HCT116 (cell line): ENCODE data around the gene STIMATE. TPM values are rescaled to one million over a fixed set of nuclear protein-coding genes. Genes with fewer than 3 reads are reported as not detected.

Experiments
- ATAC-seq: fragments of 200-7000 bp; cut with Tn5 transposase; 2 replicates; pipeline ENCODE4 v1.9.1; 2020; ENCODE audit warnings: mild to moderate bottlenecking, moderate library complexity
- BruUV-seq: library from RNA; stranded (reverse); fragments of 400-500 nt; replicated peaks from 2 replicates; lab custom pipeline; 2021; lab: Mats Ljungman, UMichigan
- CTCF ChIA-PET: fragments of 300-600 bp; sonication (Branson Sonifier 250); formaldehyde crosslinking; loops from one replicate; lab custom pipeline; 2021; ENCODE audit warnings: antibody characterized with exemption; lab: Charles Lee
- POLR2A ChIA-PET: fragments of 300-600, 350-600 bp; sonication (Branson Sonifier 250); formaldehyde crosslinking; loops from one replicate; lab custom pipeline; 2021; ENCODE audit warnings: antibody characterized with exemption; lab: Charles Lee
- RAD21 ChIA-PET, 2 experiments: fragments of 300-600 bp; sonication (Branson Sonifier 250); formaldehyde crosslinking; loops; one replicate each; lab custom pipeline; 2023; ENCODE audit warnings: low total read pairs in 2 of 2; ENCODE audit not compliant: uncharacterized antibody in 2 of 2, unreplicated experiment in 2 of 2, low non-redundant PET in 1 of 2; lab: Charles Lee
- DNase-seq: peaks from one replicate; pipeline ENCODE4 v3.0.0-alpha.2; 2010; ENCODE audit warnings: low read depth, low spot score
- H2AFZ ChIP-seq: fragments of 200-600 bp; shearing (Covaris generic), sonication (generic); 2 replicates; pipeline ENCODE4 v1.6.1; 2017; ENCODE audit warnings: low read depth, mixed run types, mixed read lengths, antibody characterized with exemption, low read length; ENCODE audit not compliant: poor library complexity, severe bottlenecking
- H3K27ac ChIP-seq: 2 replicates; pipeline ENCODE4 v1.5.1; 2012; ENCODE audit warnings: low read depth, low read length
- H3K27me3 ChIP-seq: fragments of 200-600 bp; sonication (generic); 2 replicates; pipeline ENCODE4 v1.6.1; 2016; ENCODE audit warnings: mixed run types, low read length, mixed read lengths; ENCODE audit not compliant: insufficient read depth
- H3K36me3 ChIP-seq, 2 experiments: fragments of 200-500 bp in 1 of 2; fragments of 200-600 bp in 1 of 2; sonication (Bioruptor generic) in 1 of 2; sonication (generic) in 1 of 2; 2 replicates each; pipeline versions ENCODE4 v1.5.1 to v1.6.1; 2014 to 2016; ENCODE audit warnings: low read length in 2 of 2, inconsistent platforms in 1 of 2, mixed read lengths in 1 of 2, mixed run types in 1 of 2; ENCODE audit not compliant: insufficient read depth in 2 of 2, control insufficient read depth in 1 of 2
- H3K4me1 ChIP-seq, 2 experiments: fragments of 200-600 bp in 1 of 2; sonication (generic) in 1 of 2; 2 replicates each; pipeline versions ENCODE4 v1.5.1 to v1.6.1; 2012 to 2017; ENCODE audit warnings: low read length in 2 of 2, inconsistent platforms in 1 of 2, mild to moderate bottlenecking in 1 of 2, mixed read lengths in 1 of 2, mixed run types in 1 of 2, moderate library complexity in 1 of 2; ENCODE audit not compliant: insufficient read depth in 2 of 2, control insufficient read depth in 1 of 2
- H3K4me2 ChIP-seq: fragments of 200-600 bp; sonication (generic); 2 replicates; pipeline ENCODE4 v1.6.1; 2017; ENCODE audit warnings: mixed run types, low read length, mixed read lengths
- H3K4me3 ChIP-seq, 2 experiments: fragments of 200-600 bp in 1 of 2; sonication (generic) in 1 of 2; replicated peaks in 1 of 2; 2 replicates each; pipeline ENCODE4 v1.5.1; 2011 to 2016; ENCODE audit warnings: low read length in 2 of 2, control low read depth in 1 of 2, low read depth in 1 of 2, mild to moderate bottlenecking in 1 of 2, mixed read lengths in 1 of 2, mixed run types in 1 of 2
- H3K79me2 ChIP-seq: fragments of 200-600 bp; sonication (generic); 2 replicates; pipeline ENCODE4 v1.6.1; 2017; ENCODE audit warnings: mild to moderate bottlenecking, mixed run types, low read length, moderate library complexity, mixed read lengths; ENCODE audit not compliant: insufficient read depth
- H3K9ac ChIP-seq: fragments of 200-600 bp; sonication (generic); 2 replicates; pipeline ENCODE4 v1.6.1; 2016; ENCODE audit warnings: low read length, mixed read lengths
- H3K9me2 ChIP-seq: fragments of 200-600 bp; sonication (generic), shearing (Covaris generic); 2 replicates; pipeline ENCODE4 v1.6.1; 2017; ENCODE audit warnings: mixed run types, mild to moderate bottlenecking, moderate library complexity; ENCODE audit not compliant: insufficient read depth
- H3K9me3 ChIP-seq, 2 experiments: fragments of 200-500 bp in 1 of 2; fragments of 200-600 bp in 1 of 2; sonication (Bioruptor generic) in 1 of 2; sonication (generic) in 1 of 2; 2 replicates each; pipeline ENCODE4 v1.6.1; 2014 to 2017; ENCODE audit warnings: low read length in 2 of 2, mixed read lengths in 2 of 2, inconsistent platforms in 1 of 2, low read depth in 1 of 2, mild to moderate bottlenecking in 1 of 2, mixed run types in 1 of 2, moderate library complexity in 1 of 2; ENCODE audit not compliant: control insufficient read depth in 1 of 2, insufficient read depth in 1 of 2
- H4K20me1 ChIP-seq: fragments of 200-600 bp; sonication (generic), shearing (Covaris generic); 2 replicates; pipeline ENCODE4 v1.6.1; 2017; ENCODE audit warnings: mixed run types, mild to moderate bottlenecking, moderate library complexity; ENCODE audit not compliant: insufficient read depth
- CBX3 ChIP-seq: IDR thresholded peaks from 2 replicates; pipeline ENCODE4 v1.6.1; 2012; ENCODE audit warnings: low read depth
- EGR1 ChIP-seq: IDR thresholded peaks from 2 replicates; pipeline ENCODE4 v1.6.1; 2012; ENCODE audit warnings: low read depth
- ELF1 ChIP-seq: IDR thresholded peaks from 2 replicates; pipeline ENCODE4 v1.6.1; 2012; ENCODE audit warnings: low read depth, borderline replicate concordance
- EZH2phosphoT487 ChIP-seq: fragments of 200-600 bp; IDR thresholded peaks from 2 replicates; pipeline ENCODE4 v1.6.1; 2018; ENCODE audit warnings: antibody characterized with exemption, borderline replicate concordance
- FOSL1 ChIP-seq: IDR thresholded peaks from 2 replicates; pipeline ENCODE4 v1.6.1; 2012; ENCODE audit warnings: low read depth
- RAD21 ChIP-seq: IDR thresholded peaks from 2 replicates; pipeline ENCODE4 v1.6.1; 2012; ENCODE audit warnings: low read depth, mild to moderate bottlenecking
- YY1 ChIP-seq: IDR thresholded peaks from 2 replicates; pipeline ENCODE4 v1.6.1; 2011; ENCODE audit warnings: low read length, low read depth, moderate library complexity, mild to moderate bottlenecking; ENCODE audit not compliant: insufficient replicate concordance; ENCODE audit errors: extremely low read depth
- ZNF274 ChIP-seq: fragments of 200-500 bp; sonication (Bioruptor generic); IDR thresholded peaks from 2 replicates; pipeline ENCODE4 v1.6.1; 2014; ENCODE audit warnings: mild to moderate bottlenecking, low read depth, low read length, inconsistent platforms
- intact Hi-C: fragments of 100-400 bp; cut with micrococcal nuclease; formaldehyde crosslinking; loops from 2 replicates; pipeline ENCODE4 v1.10.0; 2022
- total RNA-seq: library from RNA; stranded (reverse); gene quantifications from one replicate; pipeline ENCODE4 v1.2.1, GENCODE V29; 2021; ENCODE audit not compliant: unreplicated experiment
- TF ChIP-seq, protein P1 (sequence below): IDR thresholded peaks from 2 replicates; pipeline ENCODE4 v1.6.1; 2012; ENCODE audit warnings: low read depth
- TF ChIP-seq, protein P2 (sequence below): IDR thresholded peaks from 2 replicates; pipeline ENCODE4 v1.6.1; 2011; ENCODE audit warnings: mild to moderate bottlenecking, low read length, moderate library complexity; ENCODE audit not compliant: insufficient replicate concordance; ENCODE audit errors: extremely low read depth
- TF ChIP-seq, protein P3 (sequence below), 3 experiments: fragments of 200-600 bp in 1 of 3; sonication (generic) in 1 of 3; IDR thresholded peaks in 2 of 3; conservative IDR thresholded peaks in 1 of 3; 2 replicates each; pipeline ENCODE4 v1.5.1; 2012 to 2017; ENCODE audit warnings: low read depth in 2 of 3, low read length in 2 of 3, antibody characterized with exemption in 1 of 3, borderline replicate concordance in 1 of 3, control low read depth in 1 of 3, mild to moderate bottlenecking in 1 of 3, mixed read lengths in 1 of 3, mixed run types in 1 of 3, moderate library complexity in 1 of 3; ENCODE audit not compliant: insufficient read depth in 1 of 3
- TF ChIP-seq, protein P4 (sequence below): IDR thresholded peaks from 2 replicates; pipeline ENCODE4 v1.6.1; 2012

STIMATE gene
- total RNA-seq, 1 experiment from 2014 or later = 20.2 TPM

DNA sequence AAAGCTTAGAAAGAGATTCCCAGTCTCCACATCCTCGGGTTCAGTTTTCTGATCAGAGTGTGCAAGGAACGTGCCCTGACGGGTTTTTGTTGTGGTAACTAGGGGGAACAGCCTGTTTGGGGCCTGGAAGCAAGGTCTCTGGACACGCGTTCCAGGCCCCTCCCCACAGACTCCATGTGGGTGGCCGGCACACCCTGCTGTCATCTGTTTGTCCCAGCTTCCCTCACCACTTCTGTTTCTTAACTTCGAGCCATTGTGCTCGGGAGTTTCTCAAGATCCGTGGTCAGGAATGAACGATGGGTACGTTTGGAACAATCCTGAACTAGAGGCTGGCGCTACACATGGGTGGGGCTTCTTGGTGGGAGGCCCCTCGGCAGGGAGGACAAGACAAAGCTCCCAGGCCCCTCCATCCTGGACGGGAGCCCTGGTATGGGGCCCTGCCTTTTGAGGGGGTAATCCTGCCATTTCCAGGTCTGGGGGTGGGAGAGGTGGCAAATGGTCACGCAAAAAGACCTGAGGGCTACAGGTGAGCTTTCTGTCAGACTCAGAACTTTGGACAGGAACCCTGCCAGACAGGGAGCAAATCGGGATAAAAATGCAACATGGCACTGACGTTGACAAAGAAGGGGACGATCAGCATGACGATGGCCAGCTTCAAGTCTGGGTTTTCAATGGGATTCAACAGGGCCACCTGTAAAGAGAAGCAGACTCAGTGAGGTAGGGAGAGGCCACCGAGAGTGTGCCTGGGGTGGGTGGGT lies 54.1 kb downstream of the STIMATE start (continued):
- TF ChIP-seq, protein P1, sequence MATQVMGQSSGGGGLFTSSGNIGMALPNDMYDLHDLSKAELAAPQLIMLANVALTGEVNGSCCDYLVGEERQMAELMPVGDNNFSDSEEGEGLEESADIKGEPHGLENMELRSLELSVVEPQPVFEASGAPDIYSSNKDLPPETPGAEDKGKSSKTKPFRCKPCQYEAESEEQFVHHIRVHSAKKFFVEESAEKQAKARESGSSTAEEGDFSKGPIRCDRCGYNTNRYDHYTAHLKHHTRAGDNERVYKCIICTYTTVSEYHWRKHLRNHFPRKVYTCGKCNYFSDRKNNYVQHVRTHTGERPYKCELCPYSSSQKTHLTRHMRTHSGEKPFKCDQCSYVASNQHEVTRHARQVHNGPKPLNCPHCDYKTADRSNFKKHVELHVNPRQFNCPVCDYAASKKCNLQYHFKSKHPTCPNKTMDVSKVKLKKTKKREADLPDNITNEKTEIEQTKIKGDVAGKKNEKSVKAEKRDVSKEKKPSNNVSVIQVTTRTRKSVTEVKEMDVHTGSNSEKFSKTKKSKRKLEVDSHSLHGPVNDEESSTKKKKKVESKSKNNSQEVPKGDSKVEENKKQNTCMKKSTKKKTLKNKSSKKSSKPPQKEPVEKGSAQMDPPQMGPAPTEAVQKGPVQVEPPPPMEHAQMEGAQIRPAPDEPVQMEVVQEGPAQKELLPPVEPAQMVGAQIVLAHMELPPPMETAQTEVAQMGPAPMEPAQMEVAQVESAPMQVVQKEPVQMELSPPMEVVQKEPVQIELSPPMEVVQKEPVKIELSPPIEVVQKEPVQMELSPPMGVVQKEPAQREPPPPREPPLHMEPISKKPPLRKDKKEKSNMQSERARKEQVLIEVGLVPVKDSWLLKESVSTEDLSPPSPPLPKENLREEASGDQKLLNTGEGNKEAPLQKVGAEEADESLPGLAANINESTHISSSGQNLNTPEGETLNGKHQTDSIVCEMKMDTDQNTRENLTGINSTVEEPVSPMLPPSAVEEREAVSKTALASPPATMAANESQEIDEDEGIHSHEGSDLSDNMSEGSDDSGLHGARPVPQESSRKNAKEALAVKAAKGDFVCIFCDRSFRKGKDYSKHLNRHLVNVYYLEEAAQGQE = no peak
- TF ChIP-seq FOSL1 = no peak

DNA sequence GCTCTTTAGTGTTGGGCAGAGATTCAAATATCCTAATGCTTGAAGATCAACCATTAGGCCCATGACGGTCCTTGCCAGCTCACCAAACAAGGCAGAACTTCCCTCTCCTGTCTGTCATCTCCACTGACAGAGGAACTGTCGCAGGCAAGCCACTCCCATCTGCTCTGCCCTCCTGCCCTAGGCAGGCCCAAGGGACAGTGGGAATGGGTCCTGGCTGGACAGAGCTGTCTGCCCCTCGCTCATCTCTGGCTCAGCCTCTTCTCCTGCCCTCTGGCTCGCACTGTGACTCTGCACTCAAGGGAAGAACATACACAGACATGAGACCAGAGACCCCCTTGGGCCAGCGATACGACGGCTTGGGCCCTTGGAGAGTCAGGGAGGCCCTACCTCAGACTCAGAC lies 54.9 kb downstream of the STIMATE start:
- no peak for DNase-seq
- no peak for ATAC-seq
- Histone ChIP-seq H3K9me3 (no peaks in the 10 kb centered on the region), H3K27me3 (no peaks in the 10 kb centered on the region), H3K9ac (no peak overlapping the region), H3K4me2 (no peak overlapping the region), H2AFZ (no peak overlapping the region), H4K20me1 (no peaks in the 10 kb centered on the region), H3K36me3 (no peaks in the 10 kb centered on the region), H3K4me3 (no peak overlapping the region), H3K9me2 (no peaks in the 10 kb centered on the region), H3K4me1 (no peaks in the 10 kb centered on the region), H3K27ac (no peak overlapping the region), H3K79me2 (no peaks in the 10 kb centered on the region)
- CTCF ChIA-PET = no interaction called here
- intact Hi-C loops = no loop called here
- RAD21 ChIA-PET = no interaction called here
- BruUV-seq = no TSS peak
- POLR2A ChIA-PET = no interaction called here
- TF ChIP-seq, protein P2, sequence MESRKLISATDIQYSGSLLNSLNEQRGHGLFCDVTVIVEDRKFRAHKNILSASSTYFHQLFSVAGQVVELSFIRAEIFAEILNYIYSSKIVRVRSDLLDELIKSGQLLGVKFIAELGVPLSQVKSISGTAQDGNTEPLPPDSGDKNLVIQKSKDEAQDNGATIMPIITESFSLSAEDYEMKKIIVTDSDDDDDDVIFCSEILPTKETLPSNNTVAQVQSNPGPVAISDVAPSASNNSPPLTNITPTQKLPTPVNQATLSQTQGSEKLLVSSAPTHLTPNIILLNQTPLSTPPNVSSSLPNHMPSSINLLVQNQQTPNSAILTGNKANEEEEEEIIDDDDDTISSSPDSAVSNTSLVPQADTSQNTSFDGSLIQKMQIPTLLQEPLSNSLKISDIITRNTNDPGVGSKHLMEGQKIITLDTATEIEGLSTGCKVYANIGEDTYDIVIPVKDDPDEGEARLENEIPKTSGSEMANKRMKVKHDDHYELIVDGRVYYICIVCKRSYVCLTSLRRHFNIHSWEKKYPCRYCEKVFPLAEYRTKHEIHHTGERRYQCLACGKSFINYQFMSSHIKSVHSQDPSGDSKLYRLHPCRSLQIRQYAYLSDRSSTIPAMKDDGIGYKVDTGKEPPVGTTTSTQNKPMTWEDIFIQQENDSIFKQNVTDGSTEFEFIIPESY = no peak
- no peak for TF ChIP-seq EGR1
- TF ChIP-seq, protein P3, sequence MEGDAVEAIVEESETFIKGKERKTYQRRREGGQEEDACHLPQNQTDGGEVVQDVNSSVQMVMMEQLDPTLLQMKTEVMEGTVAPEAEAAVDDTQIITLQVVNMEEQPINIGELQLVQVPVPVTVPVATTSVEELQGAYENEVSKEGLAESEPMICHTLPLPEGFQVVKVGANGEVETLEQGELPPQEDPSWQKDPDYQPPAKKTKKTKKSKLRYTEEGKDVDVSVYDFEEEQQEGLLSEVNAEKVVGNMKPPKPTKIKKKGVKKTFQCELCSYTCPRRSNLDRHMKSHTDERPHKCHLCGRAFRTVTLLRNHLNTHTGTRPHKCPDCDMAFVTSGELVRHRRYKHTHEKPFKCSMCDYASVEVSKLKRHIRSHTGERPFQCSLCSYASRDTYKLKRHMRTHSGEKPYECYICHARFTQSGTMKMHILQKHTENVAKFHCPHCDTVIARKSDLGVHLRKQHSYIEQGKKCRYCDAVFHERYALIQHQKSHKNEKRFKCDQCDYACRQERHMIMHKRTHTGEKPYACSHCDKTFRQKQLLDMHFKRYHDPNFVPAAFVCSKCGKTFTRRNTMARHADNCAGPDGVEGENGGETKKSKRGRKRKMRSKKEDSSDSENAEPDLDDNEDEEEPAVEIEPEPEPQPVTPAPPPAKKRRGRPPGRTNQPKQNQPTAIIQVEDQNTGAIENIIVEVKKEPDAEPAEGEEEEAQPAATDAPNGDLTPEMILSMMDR (IDR thresholded peaks at IDR 0.05 in 2 of 3, conservative IDR thresholded peaks at IDR 0.05 in 1 of 3; ENCODE audit: borderline replicate concordance in 1 of 3, insufficient read depth in 1 of 3, low read depth in 2 of 3, low read length in 2 of 3) = no peak
- TF ChIP-seq YY1 = no peak
- TF ChIP-seq, protein P4, sequence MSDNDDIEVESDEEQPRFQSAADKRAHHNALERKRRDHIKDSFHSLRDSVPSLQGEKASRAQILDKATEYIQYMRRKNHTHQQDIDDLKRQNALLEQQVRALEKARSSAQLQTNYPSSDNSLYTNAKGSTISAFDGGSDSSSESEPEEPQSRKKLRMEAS = no peak
- TF ChIP-seq FOSL1 = no peak
- TF ChIP-seq RAD21 = no peak
- no peak for TF ChIP-seq ZNF274
- TF ChIP-seq EZH2phosphoT487 = no peak
- no peak for TF ChIP-seq ELF1
- TF ChIP-seq CBX3 = no peak
